K562 (cell line): Measurements from ENCODE around the gene PDHX. TPM values are rescaled to one million over a fixed set of nuclear protein-coding genes. Genes with fewer than 3 reads are reported as not detected.
A peak's percentile ranks its signal among the peaks of the same experiment; 100 is the strongest.

Experiments
- COPS2 ChIP-seq: fragments of 450-650 bp; conservative IDR thresholded peaks from 2 replicates; pipeline ENCODE4 v1.6.1; 2016; ENCODE audit warnings: mild to moderate bottlenecking, moderate library complexity
- CREB5 ChIP-seq: fragments of 250-450 bp; sonication (Bioruptor Pico); IDR thresholded peaks from 2 replicates; pipeline ENCODE4 v1.5.0; 2020; ENCODE audit warnings: mild to moderate bottlenecking
- CREBBP ChIP-seq: IDR thresholded peaks from one replicate; pipeline ENCODE4 v1.6.1; 2012; ENCODE audit warnings: low read depth, mild to moderate bottlenecking, control low read depth, inconsistent platforms, low read length
- E2F3 ChIP-seq: fragments of 250-450 bp; sonication (Bioruptor Pico); IDR thresholded peaks from 2 replicates; pipeline ENCODE4 v1.4.0; 2020; ENCODE audit warnings: mild to moderate bottlenecking
- GABPA ChIP-seq: fragments of 200-800 bp; sonication (Bioruptor generic); conservative IDR thresholded peaks from 2 replicates; pipeline ENCODE4 v1.6.1; 2016; ENCODE audit warnings: low read depth, missing genetic modification characterization, missing compliant biosample characterization
- GTF2A2 ChIP-seq: IDR thresholded peaks from 2 replicates; pipeline ENCODE4 v1.6.1; 2016; ENCODE audit warnings: mild to moderate bottlenecking, missing genetic modification characterization, missing compliant biosample characterization
- HEY1 ChIP-seq: fragments of 250-450 bp; sonication (Bioruptor Pico); IDR thresholded peaks from 2 replicates; pipeline ENCODE4 v1.5.0; 2020; ENCODE audit warnings: mild to moderate bottlenecking, moderate library complexity, borderline replicate concordance
- JUNB ChIP-seq: fragments of 450-650 bp; formaldehyde crosslinking; conservative IDR thresholded peaks from 2 replicates; pipeline ENCODE4 v1.4.0; 2020; ENCODE audit warnings: mild to moderate bottlenecking
- MCM7 ChIP-seq, 2 experiments: fragments of 450-650 bp; IDR thresholded peaks; 2 replicates each; pipeline ENCODE4 v1.6.1; 2016 to 2018
- MIER1 ChIP-seq: fragments of 450-650 bp; IDR thresholded peaks from 2 replicates; pipeline ENCODE4 v1.6.1; 2016; ENCODE audit warnings: antibody characterized with exemption, mild to moderate bottlenecking, low read depth
- MTA3 ChIP-seq: fragments of 450-650 bp; formaldehyde crosslinking; IDR thresholded peaks from 2 replicates; pipeline ENCODE4 v1.6.1; 2017; ENCODE audit warnings: mild to moderate bottlenecking, borderline replicate concordance
- MYNN ChIP-seq, 2 experiments: sonication (generic); formaldehyde crosslinking in 1 of 2; IDR thresholded peaks; 2 replicates each; pipeline versions ENCODE4 v1.5.0 to v1.6.1; 2016 to 2020; ENCODE audit warnings: antibody characterized with exemption in 1 of 2, missing genetic modification reagents in 1 of 2
- RBM14 ChIP-seq: fragments of 200-400 bp; formaldehyde crosslinking; IDR thresholded peaks from 2 replicates; pipeline ENCODE4 v1.6.1; 2018; ENCODE audit warnings: low read depth, mild to moderate bottlenecking, low read length, moderate library complexity, borderline replicate concordance; ENCODE audit not compliant: insufficient read depth
- SLC30A9 ChIP-seq: fragments of 250-450 bp; sonication (Bioruptor Pico); IDR thresholded peaks from 2 replicates; pipeline ENCODE4 v1.8.0; 2022; ENCODE audit warnings: mild to moderate bottlenecking, moderate library complexity
- SMARCB1 ChIP-seq: IDR thresholded peaks from 2 replicates; pipeline ENCODE4 v1.6.1; 2011; ENCODE audit warnings: improper control_type of control experiment, low read depth; ENCODE audit not compliant: insufficient read length
- SP2 ChIP-seq: IDR thresholded peaks from 2 replicates; pipeline ENCODE4 v1.6.1; 2011; ENCODE audit warnings: mild to moderate bottlenecking, low read depth, low read length, moderate library complexity; ENCODE audit not compliant: poor library complexity, severe bottlenecking; ENCODE audit errors: extremely low read depth
- SRSF7 ChIP-seq: fragments of 200-400 bp; formaldehyde crosslinking; optimal IDR thresholded peaks from 2 replicates; pipeline ENCODE3; 2017; ENCODE audit warnings: mild to moderate bottlenecking, low read depth, low read length
- STAG1 ChIP-seq: sonication (generic); formaldehyde crosslinking; IDR thresholded peaks from 2 replicates; pipeline ENCODE4 v1.5.0; 2020; ENCODE audit warnings: missing genetic modification reagents, borderline replicate concordance
- TARDBP ChIP-seq: fragments of 450-650 bp; IDR thresholded peaks from 2 replicates; pipeline ENCODE4 v1.6.1; 2016
- ZC3H11A ChIP-seq: IDR thresholded peaks from 2 replicates; pipeline ENCODE4 v1.6.1; 2012; ENCODE audit warnings: low read depth, low read length, improper control_type of control experiment
- ZNF143 ChIP-seq: sonication (generic); formaldehyde crosslinking; IDR thresholded peaks from 2 replicates; pipeline ENCODE4 v1.9.0; 2022; ENCODE audit warnings: mild to moderate bottlenecking, missing genetic modification reagents
- ZNF197 ChIP-seq: fragments of 200-800 bp; sonication (Bioruptor generic); IDR thresholded peaks from 2 replicates; pipeline ENCODE4 v1.6.1; 2016; ENCODE audit warnings: low read depth, missing genetic modification characterization, missing compliant biosample characterization
- ZNF23 ChIP-seq: fragments of 250-450 bp; sonication (Bioruptor Pico); IDR thresholded peaks from 2 replicates; pipeline ENCODE4 v1.4.0; 2020; ENCODE audit warnings: mild to moderate bottlenecking
- ZNF324 ChIP-seq: fragments of 250-450 bp; sonication (Bioruptor Pico); IDR thresholded peaks from 2 replicates; pipeline ENCODE4 v1.4.0; 2020; ENCODE audit warnings: mild to moderate bottlenecking
- ZNF586 ChIP-seq: fragments of 450-650 bp; formaldehyde crosslinking; conservative IDR thresholded peaks from 2 replicates; pipeline ENCODE4 v1.4.0; 2020; ENCODE audit warnings: mild to moderate bottlenecking, moderate library complexity
- polyA plus RNA-seq, 8 experiments: library from polyadenylated mRNA; depleted of rRNA in 4 of 8; stranded (reverse) in 5 of 8; unstranded in 3 of 8; fragments of >200 nt; fragmentation: Nextera tagmentation in 2 of 8; fragmentation: Illumina TruSeq in 1 of 8; extraction: Ambion mirVana in 2 of 8; extraction: Trizol in 1 of 8; gene quantifications; 2 replicates each; pipeline versions ENCODE4 v1.2.1 to v1.2.3, GENCODE V29; 2011 to 2014; ENCODE audit warnings: inconsistent platforms in 1 of 8, missing spikeins in 1 of 8
- total RNA-seq, 7 experiments: library from RNA; depleted of rRNA in 6 of 7; stranded (reverse); fragments of >200 nt in 6 of 7; fragmentation: Illumina TruSeq in 2 of 7; extraction: Trizol in 2 of 7; gene quantifications; 2 replicates each; pipeline versions ENCODE4 v1.2.1 to v1.2.3, GENCODE V29; 2011 to 2021; ENCODE audit warnings: low replicate concordance in 1 of 7
- TF ChIP-seq, protein P1 (sequence below): sonication (generic); formaldehyde crosslinking; IDR thresholded peaks from 2 replicates; pipeline ENCODE4 v1.8.0; 2022; ENCODE audit warnings: mild to moderate bottlenecking, missing genetic modification reagents
- TF ChIP-seq, protein P2 (sequence below): fragments of 450-650 bp; IDR thresholded peaks from 2 replicates; pipeline ENCODE4 v1.6.1; 2016; ENCODE audit warnings: borderline replicate concordance

The PDHX gene
- total and polyA plus RNA-seq, 9 of the 15 experiments (the other 6 are each of a cell fraction or from before 2014, with no cell fraction given), result 20.8 to 43.5 (median 31.2) TPM

DNA sequence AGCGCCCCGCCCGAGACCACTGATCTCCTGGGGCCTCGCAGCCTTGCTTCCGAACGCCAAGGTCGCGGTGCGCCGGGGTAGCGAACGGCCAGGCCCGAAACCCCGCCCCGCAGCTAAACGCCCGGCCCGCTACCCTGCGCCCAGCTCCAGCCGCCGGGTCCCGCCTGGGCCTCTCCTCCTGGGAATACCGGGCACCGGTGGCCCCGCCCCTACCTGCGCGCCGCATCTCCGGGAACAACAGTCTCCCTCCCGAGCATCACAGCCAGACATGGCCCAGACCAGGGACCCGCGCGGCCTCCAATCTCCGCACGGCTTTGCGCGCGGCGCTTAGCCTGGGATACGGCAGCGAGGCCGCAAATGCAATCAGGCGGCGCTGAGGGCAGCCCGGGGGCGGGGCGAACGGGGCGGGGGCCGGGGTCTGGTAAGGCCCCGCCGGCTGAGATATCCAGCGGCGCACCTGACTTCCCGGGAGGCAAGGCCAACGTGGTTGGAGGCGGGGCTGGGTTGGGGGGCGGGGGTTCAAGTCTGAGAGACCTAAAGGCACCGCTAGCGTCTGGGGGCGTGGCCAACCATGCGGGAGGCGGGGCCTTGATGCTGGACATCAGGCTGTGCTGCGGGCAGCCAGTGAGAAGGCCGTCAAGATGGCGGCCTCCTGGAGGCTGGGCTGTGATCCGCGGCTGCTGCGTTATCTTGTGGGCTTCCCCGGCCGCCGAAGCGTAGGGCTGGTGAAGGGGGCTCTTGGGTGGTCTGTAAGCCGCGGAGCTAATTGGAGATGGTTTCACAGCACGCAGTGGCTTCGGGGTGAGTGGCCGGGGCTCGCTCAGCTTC lies at the start of gene PDHX, which contains the start of gene APIP (continued):
- TF ChIP-seq ZNF23 (CRISPR knock-in tag) (no peak), STAG1 (no peak), MIER1 (no peak), SMARCB1 (no peak), COPS2 (no peak), JUNB (CRISPR knock-in tag) (no peak), ZNF143 (CRISPR knock-in tag) (no peak), SRSF7 (no peak), GTF2A2 (tag) (0 out of 2 replicates have a peak, but pooled peaks have one; percentile 14), SP2 (no peak), ZC3H11A (no peak), ZNF197 (CRISPR knock-in tag) (no peak), MCM7 (IDR thresholded peaks at IDR 0.05) (no peak), CREB5 (CRISPR knock-in tag) (no peak), GABPA (tag) (no peak; the same call in 1 of the 2 replicates), CREBBP (no peak), MYNN (IDR thresholded peaks at IDR 0.05) (no peak), MYNN (CRISPR knock-in tag; IDR thresholded peaks at IDR 0.05) (no peak), MTA3 (no peak), HEY1 (no peak), TARDBP (peak; percentile 70; the same call in 1 of the 2 replicates), ZNF324 (CRISPR knock-in tag) (no peak), SLC30A9 (CRISPR knock-in tag) (no peak), E2F3 (CRISPR knock-in tag) (no peak), ZNF586 (CRISPR knock-in tag) (no peak), RBM14 (0 out of 2 replicates have a peak, but pooled peaks have one; percentile 64)
- TF ChIP-seq, protein P1, sequence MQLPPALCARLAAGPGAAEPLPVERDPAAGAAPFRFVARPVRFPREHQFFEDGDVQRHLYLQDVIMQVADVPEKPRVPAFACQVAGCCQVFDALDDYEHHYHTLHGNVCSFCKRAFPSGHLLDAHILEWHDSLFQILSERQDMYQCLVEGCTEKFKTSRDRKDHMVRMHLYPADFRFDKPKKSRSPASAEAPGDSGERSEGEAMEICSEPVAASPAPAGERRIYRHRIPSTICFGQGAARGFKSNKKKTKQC (CRISPR knock-in tag), result peak; percentile 86
- TF ChIP-seq, protein P2, sequence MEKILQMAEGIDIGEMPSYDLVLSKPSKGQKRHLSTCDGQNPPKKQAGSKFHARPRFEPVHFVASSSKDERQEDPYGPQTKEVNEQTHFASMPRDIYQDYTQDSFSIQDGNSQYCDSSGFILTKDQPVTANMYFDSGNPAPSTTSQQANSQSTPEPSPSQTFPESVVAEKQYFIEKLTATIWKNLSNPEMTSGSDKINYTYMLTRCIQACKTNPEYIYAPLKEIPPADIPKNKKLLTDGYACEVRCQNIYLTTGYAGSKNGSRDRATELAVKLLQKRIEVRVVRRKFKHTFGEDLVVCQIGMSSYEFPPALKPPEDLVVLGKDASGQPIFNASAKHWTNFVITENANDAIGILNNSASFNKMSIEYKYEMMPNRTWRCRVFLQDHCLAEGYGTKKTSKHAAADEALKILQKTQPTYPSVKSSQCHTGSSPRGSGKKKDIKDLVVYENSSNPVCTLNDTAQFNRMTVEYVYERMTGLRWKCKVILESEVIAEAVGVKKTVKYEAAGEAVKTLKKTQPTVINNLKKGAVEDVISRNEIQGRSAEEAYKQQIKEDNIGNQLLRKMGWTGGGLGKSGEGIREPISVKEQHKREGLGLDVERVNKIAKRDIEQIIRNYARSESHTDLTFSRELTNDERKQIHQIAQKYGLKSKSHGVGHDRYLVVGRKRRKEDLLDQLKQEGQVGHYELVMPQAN, result peak; percentile 17; the same call in 1 of the 2 replicates
